SK-N-MC (cell line): Measurements from ENCODE around the gene NEK7.

Experiments used
- EZH2 ChIP-seq: fragments of 200-600 bp; sonication (generic); IDR thresholded peaks from one replicate; pipeline ENCODE4 v1.6.1; 2017; ENCODE audit warnings: antibody characterized with exemption
- FOXP2 ChIP-seq: optimal IDR thresholded peaks from 2 replicates; pipeline ENCODE3; 2011; ENCODE audit warnings: mild to moderate bottlenecking, moderate library complexity; ENCODE audit not compliant: insufficient read depth; ENCODE audit errors: extremely low read length, control extremely low read depth
- POLR2AphosphoS5 ChIP-seq: IDR thresholded peaks from 2 replicates; pipeline ENCODE4 v1.6.1; 2012; ENCODE audit warnings: mild to moderate bottlenecking, low read depth, low read length, borderline replicate concordance

DNA sequence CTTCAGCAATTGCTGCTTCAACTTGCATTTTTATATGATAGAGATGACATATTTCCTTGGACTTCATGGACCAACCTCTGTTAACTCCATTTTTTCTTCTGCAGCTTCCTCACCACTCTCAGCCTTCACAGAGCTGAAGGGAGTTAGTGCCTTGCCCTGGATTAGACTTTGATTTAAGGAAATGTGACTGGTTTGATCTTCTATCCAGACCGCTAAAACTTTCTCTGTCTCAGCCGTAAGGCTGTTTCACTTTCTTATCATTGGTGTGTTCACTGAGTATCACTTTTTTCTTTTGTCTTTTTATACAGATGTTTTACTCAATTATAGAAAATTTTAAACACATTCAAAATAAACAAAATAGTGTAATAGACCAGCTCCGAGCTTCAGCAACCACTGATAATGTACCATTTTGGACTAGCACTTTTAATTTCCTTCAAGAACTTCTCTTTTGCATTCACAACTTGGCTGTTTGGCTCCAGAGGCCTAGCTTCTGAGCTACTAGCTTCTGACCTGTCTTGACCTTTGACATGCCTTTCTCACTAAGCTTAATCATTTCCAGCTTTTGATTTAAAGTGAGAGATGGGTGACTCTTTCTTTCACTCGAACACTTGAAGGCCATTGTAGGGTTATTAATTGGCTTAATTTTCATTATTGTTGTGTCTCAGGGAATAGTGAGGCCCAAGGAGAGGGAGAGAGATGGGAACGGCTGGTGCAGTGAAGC, 9.3 kb downstream of the NEK7 start:
- TF ChIP-seq POLR2AphosphoS5, result no peak
- no peak for TF ChIP-seq EZH2
- TF ChIP-seq FOXP2, result no peak
